Left colon (tissue), 2 donors: ENCODE data around the gene MORF4L2. TPM values are rescaled to one million over a fixed set of nuclear protein-coding genes. Genes with fewer than 3 reads are reported as not detected.
"Not testable (repeated sequence)": the region's sequence is repeated elsewhere in the genome, so short reads cannot be mapped to it uniquely, and the experiment has no call there.

Experiments used
- ATAC-seq: fragments of 200-7000 bp; cut with Tn5 transposase; one replicate; pipeline ENCODE4 v1.9.1; 2020; ENCODE audit warnings: mild to moderate bottlenecking, moderate library complexity
- DNase-seq, 2 donors: peaks; one replicate each; pipeline ENCODE4 v3.0.0-alpha.2; 2020
- intact Hi-C, 2 donors: fragments of 100-400 bp; cut with DNase I in 1 of 2; cut with micrococcal nuclease in 1 of 2; formaldehyde crosslinking; loops; one replicate each; pipeline versions ENCODE4 v1.11.2 to v1.14.0; 2022; cut with DNase I, micrococcal nuclease
- total RNA-seq, 2 donors: library from RNA; stranded (reverse); fragmentation: NEBNext Ultra II Directional; extraction: Animal tissue kit (Norgen Biotek cat#: 25700); gene quantifications; one replicate each; pipeline ENCODE4 v1.2.1, GENCODE V29; 2021
- donor health status: DM: no; HTN: no; CAD: no.
- donor health status: DM: yes; HTN: yes; CAD: no.

Gene MORF4L2
- total RNA-seq, 2 donors from 2014 or later, result 168 to 172 TPM

DNA sequence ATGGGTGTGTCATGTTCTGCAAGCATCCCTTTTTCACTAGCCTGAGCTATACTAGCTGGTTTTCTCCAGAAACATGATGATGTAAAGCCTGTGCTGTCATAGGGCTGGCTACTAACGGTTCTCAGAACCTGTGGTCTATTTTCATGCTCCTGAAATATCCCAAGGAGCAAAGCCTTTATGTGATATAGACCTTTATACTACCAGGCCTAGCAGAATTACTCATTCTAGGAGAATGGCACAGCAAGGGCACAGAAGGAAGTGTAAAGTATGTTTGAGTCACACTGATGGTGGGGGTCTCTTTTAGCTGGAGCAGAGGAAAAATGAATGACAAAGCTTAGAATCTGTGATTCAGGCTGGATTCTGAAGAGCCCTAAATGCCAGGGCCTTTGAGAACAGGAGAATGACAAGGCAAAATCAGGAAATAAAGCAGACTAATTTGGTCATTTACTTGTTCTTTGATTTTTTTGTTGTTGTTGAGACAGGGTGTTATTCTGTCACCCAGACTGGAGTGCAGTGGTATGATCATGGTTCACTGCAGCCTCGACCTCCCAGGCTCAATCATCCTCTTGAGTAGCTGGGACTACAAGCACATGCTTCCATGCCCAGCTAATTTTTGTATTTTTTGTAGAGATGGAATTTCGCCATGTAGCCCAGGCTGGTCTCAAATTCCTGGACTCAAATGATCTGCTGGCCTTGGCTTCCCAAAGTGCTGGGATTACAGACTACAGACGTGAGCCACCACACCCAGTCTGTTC is 45.9 kb downstream of the MORF4L2 start:
- no peak for ATAC-seq
- intact Hi-C loops, result no loop called here
- DNase-seq, result no peak

DNA sequence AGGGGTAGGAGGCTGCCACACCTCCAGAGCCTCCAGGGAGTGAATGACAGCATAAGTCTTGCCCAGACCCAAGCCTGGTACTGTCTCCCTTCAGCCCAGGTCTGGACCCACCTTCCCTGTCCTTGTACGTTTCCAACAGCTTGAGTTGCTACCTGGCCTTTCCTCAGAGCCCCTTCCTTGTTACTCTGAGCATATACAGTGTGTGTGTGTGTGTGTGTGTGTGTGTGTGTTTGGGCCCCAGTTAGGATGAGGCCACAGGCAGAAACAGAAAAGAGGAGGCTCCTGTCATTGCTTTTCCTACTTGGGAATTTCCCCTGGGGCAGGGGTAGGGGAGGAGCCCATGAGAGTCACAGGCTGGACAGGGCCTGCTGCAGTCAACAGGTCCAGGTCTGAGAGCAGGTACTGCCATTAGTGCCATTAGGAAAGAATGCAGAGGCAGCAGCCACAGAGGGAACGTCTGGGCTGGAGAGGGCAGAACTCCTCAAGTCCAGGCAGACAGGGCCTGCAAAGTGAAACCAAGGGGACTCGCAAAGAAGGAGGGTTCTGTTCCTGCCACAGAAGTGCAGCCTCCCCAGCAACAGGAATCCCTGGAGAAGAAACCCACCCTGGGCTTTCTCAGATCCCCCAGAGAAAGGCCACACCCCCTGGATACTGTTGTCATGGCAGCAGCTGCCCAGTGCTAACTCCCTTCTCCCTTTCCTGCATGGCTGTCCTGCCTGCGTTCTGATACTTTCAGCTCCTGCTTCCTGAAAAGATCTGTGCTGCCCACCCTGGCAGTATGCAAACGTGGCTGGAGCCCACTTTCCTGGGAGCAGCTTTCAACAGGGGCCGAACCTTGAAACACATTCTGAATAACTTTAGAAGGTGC is 47.8 kb downstream of the MORF4L2 start:
- intact Hi-C loops, DNase-seq, ATAC-seq: not testable (repeated sequence)

DNA sequence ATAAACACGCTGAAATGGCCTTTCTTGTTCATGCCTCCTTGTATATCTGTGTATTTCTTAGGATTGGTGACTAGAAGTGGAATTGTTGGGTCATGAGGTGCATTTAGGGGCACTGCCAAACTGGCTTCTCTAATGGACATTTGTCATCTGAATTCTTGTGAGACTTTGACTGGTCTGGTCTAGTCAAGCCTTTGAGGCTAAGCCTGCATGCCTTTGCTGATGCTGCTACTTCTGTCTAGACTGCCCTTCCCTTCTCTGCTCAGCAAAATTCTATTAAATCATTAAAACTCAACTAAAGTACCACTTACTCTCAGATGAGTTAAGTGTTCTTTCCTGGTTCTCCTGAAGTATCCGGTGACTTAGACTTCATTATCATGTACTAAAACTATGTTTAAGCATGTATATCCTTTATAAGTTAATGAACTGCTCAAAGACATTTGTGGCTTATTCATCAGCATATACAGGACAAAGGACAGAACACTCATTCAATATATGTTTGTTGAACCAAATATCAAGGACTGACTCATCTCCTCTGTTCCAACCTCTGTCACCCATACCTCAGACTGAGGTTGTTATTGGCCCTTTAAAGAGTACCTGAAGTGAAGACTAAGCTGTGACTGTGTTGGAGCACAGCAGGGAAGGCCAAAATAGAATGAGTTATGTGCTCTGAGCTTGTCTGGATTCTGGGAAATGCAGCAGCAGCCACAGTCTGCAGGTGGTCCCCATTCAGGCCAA is 48.7 kb downstream of the MORF4L2 start:
- intact Hi-C loops, result no loop called here
- DNase-seq (no peak), ATAC-seq (no peak)

DNA sequence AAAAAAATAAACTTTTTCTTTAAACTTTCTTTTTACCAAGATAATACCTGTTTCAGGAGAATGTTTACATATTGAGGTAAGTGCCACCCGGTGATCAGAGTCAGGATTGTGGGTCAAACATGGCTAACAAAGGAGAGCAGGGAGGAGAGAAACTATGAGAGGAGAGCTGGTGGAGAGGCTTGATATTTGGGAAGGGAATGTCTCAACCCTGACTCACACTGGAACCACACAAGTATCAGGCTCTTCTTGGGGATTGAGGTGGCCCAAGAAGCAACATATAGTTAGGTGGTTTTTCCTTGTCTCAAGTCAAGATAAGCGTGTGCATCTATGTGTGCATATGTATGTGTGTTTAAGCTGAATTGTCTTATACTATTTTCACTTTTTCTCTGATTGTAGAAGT is 51.1 kb downstream of the MORF4L2 start:
- ATAC-seq (no peak), DNase-seq (no peak)
- intact Hi-C loops, result no loop called here

DNA sequence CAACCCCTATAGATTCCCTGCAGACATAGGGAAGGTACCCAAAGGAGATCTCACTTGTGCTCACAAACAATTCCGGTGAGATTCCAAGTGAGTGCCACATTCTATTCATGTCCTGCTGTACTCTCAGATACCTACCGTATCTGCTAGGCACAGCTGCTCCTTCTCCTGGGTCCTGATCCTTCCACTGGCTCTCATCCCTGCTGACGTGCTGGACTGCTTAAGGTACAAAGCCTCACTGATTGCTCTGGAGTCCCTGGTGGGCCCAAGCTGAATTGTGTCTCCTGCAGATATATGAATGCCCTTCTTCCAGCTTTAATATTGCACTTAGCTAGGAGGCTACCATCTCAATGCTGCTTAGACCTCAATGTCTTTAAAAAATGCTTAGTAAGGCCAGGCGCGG is 55.4 kb downstream of the MORF4L2 start:
- DNase-seq (no peak), ATAC-seq (no peak)
- intact Hi-C loops, result no loop called here

DNA sequence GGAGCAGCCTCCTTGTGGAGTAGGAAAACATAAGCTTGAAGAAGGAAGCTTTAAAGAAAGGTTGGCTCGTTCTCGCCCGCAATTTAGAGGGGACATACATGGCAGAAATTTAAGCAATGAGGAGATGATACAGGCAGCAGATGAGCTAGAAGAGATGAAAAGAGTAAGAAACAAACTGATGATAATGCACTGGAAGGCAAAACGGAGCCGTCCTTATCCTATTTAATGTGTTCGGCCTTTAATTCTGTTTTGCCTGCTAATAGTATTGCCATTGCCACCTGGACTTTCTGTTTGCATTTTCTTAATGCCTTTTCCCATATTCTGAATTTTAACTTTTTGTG is 56.4 kb downstream of the MORF4L2 start:
- intact Hi-C loops, result no loop called here
- ATAC-seq, result no peak
- no peak for DNase-seq

DNA sequence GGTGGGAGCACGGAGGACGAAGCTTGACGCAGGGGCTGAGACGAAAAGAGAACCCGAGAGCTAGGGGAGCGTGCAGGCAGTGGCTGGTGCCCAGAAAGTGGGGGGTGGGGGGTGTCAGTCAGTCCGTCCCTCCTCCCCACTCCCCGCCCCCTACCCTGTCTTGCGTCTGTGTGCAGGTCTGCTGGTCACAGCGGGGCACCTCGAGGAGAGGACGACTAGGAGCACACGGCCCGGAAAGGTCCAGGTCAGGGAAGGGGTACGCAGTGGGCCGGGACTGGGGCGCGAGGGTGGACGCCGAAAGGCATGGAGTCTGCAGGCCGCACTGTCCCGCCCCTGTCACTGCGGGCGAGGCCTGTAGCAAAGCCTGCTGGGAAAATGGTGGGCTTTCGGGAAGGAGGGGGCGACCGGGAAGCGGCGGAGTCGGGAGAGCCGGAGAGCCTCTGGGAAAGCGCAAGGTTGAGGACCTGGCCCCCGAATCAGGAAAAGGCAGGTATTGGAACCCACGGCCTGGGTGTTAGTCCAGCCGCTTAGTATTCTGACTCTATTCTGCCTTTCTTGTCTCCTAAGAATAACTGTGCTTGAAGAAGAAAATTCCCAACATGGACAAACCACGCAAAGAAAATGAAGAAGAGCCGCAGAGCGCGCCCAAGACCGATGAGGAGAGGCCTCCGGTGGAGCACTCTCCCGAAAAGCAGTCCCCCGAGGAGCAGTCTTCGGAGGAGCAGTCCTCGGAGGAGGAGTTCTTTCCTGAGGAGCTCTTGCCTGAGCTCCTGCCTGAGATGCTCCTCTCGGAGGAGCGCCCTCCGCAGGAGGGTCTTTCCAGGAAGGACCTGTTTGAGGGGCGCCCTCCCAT is 57.0 kb downstream of the MORF4L2 start:
- DNase-seq, result peak; percentile 61 to 66
- peak; percentile 83 for ATAC-seq
- intact Hi-C loops, result no loop called here

DNA sequence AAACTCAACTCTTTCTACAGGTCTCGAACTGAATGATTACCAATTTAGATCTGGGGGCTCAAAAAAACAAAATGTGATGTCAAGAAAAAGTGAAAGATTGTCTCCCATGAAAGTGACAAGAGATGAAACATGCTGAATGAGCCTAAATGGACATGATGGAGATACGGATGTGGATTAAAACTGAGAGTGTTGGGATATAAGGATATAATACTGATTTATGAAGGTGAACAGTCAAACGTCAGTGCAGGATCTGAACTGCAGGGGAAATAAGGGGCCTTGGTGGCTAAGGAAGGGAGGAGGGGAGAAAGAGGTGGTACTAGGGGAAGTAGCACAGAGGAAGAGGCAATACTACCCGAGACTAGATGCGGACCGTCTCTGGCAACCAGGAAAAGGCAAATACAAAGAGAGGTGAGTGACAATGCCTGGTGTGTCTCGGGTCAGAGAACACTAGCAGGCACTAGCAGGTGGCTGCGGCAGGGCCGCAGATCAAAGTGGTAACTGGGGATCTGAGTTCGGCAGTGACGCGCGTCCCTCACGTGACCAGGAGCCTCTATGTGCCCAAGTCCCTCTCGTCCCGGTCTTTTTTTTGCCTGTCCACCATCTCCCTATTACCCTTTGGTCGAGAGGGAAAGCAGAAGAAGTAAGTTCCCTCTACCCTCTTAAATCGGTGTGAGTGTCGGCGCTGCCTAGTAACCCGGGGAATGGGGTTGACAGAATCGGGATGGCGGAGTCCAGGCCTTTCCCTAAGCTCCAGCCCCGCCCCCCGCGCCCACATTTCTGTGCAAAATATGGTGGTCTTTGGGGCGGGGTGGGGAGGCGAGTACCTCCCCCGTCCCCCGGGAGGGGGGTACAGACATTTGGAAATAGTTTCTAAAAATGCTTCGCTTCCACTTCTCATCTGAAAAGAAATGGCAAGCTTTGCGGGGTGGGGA is 57.8 kb downstream of the MORF4L2 start, which contains the start of gene TCEAL1:
Gene TCEAL1 (plus strand): TSS at position 590 of the 932 bp plus-strand sequence. CDS start 942 bp downstream, outside the sequence.
- peak; percentile 72 to 75 for DNase-seq
- intact Hi-C loops, result no loop called here
- peak; percentile 79 for ATAC-seq

- ATAC-seq, result no peak
- intact Hi-C loops, result no loop called here
- no peak for DNase-seq
Measured at GRCh38 chrX:103626855-103627254, 59.6 kb downstream of the MORF4L2 start.

Other genes starting within 250 kb of the MORF4L2 start
- gene RAB40A, start 167.2 kb downstream of the MORF4L2 start, total RNA-seq, result under 1 TPM in 1 of 2 donors, not detected in 1; 0.27 TPM
- 10 to 100 TPM; 20.1 to 23.2 TPM for gene TCEAL4, start 101.2 kb downstream of the MORF4L2 start, total RNA-seq
- 1 to 10 TPM; 7.3 to 8.3 TPM for gene TCEAL3, start 78.7 kb downstream of the MORF4L2 start, total RNA-seq
- 10 to 100 TPM; 10.2 to 17.8 TPM for gene TCEAL1, start 57.7 kb downstream of the MORF4L2 start, total RNA-seq
- not detected for gene TMEM31, start 24.2 kb upstream of the MORF4L2 start, total RNA-seq
- gene PLP1, start 90.1 kb upstream of the MORF4L2 start, total RNA-seq, result 10 to 100 TPM in 1 of 2 donors, 1 to 10 TPM in 1; 3.9 to 16.7 TPM
- 1 to 10 TPM in 1 of 2 donors, under 1 TPM in 1; 0.40 to 1.3 TPM for gene RAB9B, start 145.6 kb upstream of the MORF4L2 start, total RNA-seq